ENCODE results near the gene NOC2L.
A peak's percentile ranks its signal among the peaks of the same experiment; 100 is the strongest.
"Not testable (repeated sequence)": the region's sequence is repeated elsewhere in the genome, so short reads cannot be mapped to it uniquely, and the experiment has no call there.

NOC2L gene

GRCh38 chr1:993379-993995 lies 34.4 kb upstream of the NOC2L start:
- no peak for DNase-seq

GRCh38 chr1:992362-992761 lies 33.3 kb upstream of the NOC2L start:
- DNase-seq: no peak

- no peak for DNase-seq
Measured at GRCh38 chr1:991895-992294, 32.8 kb upstream of the NOC2L start.

GRCh38 chr1:991275-991674 lies 32.2 kb upstream of the NOC2L start:
- DNase-seq: not testable (repeated sequence)

GRCh38 chr1:988061-988460 lies 29.0 kb upstream of the NOC2L start:
- not testable (repeated sequence) for DNase-seq

- no peak for DNase-seq
Measured at GRCh38 chr1:985126-985525, 26.1 kb upstream of the NOC2L start.

- no peak for DNase-seq
Measured at GRCh38 chr1:984476-984814, 25.4 kb upstream of the NOC2L start.

GRCh38 chr1:983798-984475 lies 24.9 kb upstream of the NOC2L start:
- DNase-seq: peak in 3 of 5 donors; percentile 50 to 53 (median 52)

GRCh38 chr1:982765-983436 lies 23.8 kb upstream of the NOC2L start:
- peak in 1 of 5 donors; percentile 10 for DNase-seq

- DNase-seq: no peak
Measured at GRCh38 chr1:981955-982558, 23.0 kb upstream of the NOC2L start, which contains the start of gene PERM1. PERM1 (minus strand) TSS chr1:982093; CDS start chr1:981029, 1,064 bp downstream.

- no peak for DNase-seq
Measured at GRCh38 chr1:981491-981954, 22.5 kb upstream of the NOC2L start.

- DNase-seq: no peak
Measured at GRCh38 chr1:980602-981395, 21.7 kb upstream of the NOC2L start.

- DNase-seq: no peak
Measured at GRCh38 chr1:980137-980571, 21.1 kb upstream of the NOC2L start.

- no peak for DNase-seq
Measured at GRCh38 chr1:979744-980072, 20.7 kb upstream of the NOC2L start.

GRCh38 chr1:978835-979743 lies 20.0 kb upstream of the NOC2L start:
- DNase-seq: no peak

GRCh38 chr1:978069-978834 lies 19.2 kb upstream of the NOC2L start:
- no peak for DNase-seq

- not testable (repeated sequence) for DNase-seq
Measured at GRCh38 chr1:976791-977190, 17.7 kb upstream of the NOC2L start.

GRCh38 chr1:975896-976683 lies 17.0 kb upstream of the NOC2L start:
- peak in 4 of 5 donors; percentile 46 to 71 (median 56) for DNase-seq

GRCh38 chr1:975365-975764 lies 16.3 kb upstream of the NOC2L start:
- no peak for DNase-seq
